Stomach (tissue), 4 donors: ENCODE data around the gene SPHKAP.

ENCODE experiments used
- EP300 ChIP-seq: sonication (generic); formaldehyde crosslinking; IDR thresholded peaks from one replicate; pipeline ENCODE4 v1.6.1; 2017; ENCODE audit warnings: antibody characterized with exemption
- POLR2AphosphoS5 ChIP-seq, 3 donors: sonication (generic); formaldehyde crosslinking; IDR thresholded peaks; one replicate each; pipeline ENCODE4 v1.6.1; 2016; ENCODE audit warnings: antibody characterized with exemption in 3 of 3
- TF ChIP-seq, protein P1 (sequence below), 7 experiments: fragments of 450-650 bp in 4 of 7; fragments of 200-600 bp in 3 of 7; sonication (generic) in 3 of 7; IDR thresholded peaks; one replicate each; pipeline ENCODE4 v1.5.1; 2016 to 2019; ENCODE audit warnings: antibody characterized with exemption in 7 of 7, control low read depth in 2 of 7, mild to moderate bottlenecking in 1 of 7

DNA sequence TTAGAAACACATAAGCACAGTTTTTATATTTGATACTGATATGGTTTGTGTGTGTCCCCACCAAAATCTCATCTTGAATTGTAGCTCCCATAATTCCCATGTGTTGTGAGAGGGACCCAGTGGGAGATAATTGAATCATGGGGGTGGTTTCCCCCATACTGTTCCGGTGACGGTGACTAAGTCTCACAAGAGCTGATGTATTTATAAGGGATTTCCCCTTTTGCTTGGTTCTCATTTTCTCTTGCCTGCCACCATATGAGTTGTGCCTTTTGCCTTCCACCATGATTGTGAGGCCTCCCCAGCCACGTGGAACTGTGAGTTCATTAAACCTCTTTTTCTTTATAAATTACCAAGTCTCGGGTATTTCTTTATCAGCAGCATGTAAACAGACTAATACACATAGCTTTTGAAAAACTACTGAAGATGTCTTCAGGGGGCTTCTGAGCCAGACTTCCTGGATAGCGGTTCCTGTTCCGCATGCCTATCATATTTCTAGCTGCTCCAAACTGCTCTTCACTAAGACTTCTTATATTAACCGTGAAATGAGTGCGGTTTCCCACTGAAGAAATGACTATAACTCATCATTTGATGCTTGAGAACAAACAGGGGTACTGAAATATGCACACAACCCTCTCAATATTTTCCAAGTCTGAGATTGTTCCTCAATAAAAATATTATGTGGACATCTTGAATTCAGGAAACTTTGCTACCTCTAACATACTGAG, 75.8 kb downstream of the SPHKAP start:
- TF ChIP-seq, protein P1, sequence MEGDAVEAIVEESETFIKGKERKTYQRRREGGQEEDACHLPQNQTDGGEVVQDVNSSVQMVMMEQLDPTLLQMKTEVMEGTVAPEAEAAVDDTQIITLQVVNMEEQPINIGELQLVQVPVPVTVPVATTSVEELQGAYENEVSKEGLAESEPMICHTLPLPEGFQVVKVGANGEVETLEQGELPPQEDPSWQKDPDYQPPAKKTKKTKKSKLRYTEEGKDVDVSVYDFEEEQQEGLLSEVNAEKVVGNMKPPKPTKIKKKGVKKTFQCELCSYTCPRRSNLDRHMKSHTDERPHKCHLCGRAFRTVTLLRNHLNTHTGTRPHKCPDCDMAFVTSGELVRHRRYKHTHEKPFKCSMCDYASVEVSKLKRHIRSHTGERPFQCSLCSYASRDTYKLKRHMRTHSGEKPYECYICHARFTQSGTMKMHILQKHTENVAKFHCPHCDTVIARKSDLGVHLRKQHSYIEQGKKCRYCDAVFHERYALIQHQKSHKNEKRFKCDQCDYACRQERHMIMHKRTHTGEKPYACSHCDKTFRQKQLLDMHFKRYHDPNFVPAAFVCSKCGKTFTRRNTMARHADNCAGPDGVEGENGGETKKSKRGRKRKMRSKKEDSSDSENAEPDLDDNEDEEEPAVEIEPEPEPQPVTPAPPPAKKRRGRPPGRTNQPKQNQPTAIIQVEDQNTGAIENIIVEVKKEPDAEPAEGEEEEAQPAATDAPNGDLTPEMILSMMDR (IDR thresholded peaks at IDR 0.05): no peak
- TF ChIP-seq POLR2AphosphoS5 (IDR thresholded peaks at IDR 0.05): no peak
- no peak for TF ChIP-seq EP300
